ENCODE measurements around the gene STAT6. TPM values are rescaled to one million over a fixed set of nuclear protein-coding genes. Genes with fewer than 3 reads are reported as not detected.

The STAT6 gene
- total and polyA plus RNA-seq, 10 of the 15 experiments (the other 5 are each of a cell fraction or from before 2014, with no cell fraction given) = 14.2 to 176 (median 89.6) TPM

DNA sequence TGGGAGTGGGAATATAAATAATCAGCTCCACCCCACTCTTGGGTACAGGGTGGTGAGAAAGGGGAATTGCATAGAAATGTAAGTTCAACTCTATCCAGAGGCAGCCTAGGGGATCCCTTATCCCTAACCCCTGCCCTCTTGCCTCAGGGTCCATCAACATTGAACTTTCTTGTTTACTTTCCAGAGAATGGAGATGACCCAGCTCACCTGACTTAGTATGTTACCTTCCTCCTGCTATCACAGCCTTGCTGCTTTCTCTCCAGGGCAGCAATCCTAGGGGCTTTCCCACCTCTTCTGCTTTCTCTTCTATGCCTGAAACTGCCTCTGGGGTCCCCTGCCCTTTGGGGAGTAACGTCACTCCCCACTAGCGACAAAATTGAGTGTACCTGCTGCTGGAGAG, 19.8 kb upstream of the STAT6 start:
- Histone ChIP-seq H3K9ac (ENCODE audit: control insufficient read depth, insufficient read depth, low read length) (no peak overlapping the region), H3K4me3 (no peak overlapping the region), H3K4me2 (ENCODE audit: control insufficient read depth, insufficient read depth) (no peak overlapping the region), H3K4me1 (ENCODE audit: control insufficient read depth, insufficient read depth, low read length) (peaks cover 9% of the 10 kb centered on the region; the same call in 1 of the 2 replicates), H3K9me3 (replicated peaks; ENCODE audit: control insufficient read depth, insufficient read depth, low read length) (no peaks in the 10 kb centered on the region), H3K27me3 (replicated peaks in 1 of 2; ENCODE audit: control insufficient read depth in 2 of 2, insufficient read depth in 2 of 2, low read length in 1 of 2) (peaks cover 2 to 5% of the 10 kb centered on the region in 2 experiments), H4K20me1 (ENCODE audit: control insufficient read depth, insufficient read depth) (no peaks in the 10 kb centered on the region), H3K79me2 (ENCODE audit: control insufficient read depth, insufficient read depth, low read length) (no peaks in the 10 kb centered on the region), H2AFZ (ENCODE audit: control insufficient read depth, low read depth, low read length) (no peak overlapping the region), H3K36me3 (ENCODE audit: control insufficient read depth in 2 of 2, insufficient read depth in 2 of 2, low read length in 1 of 2) (no peaks in the 10 kb centered on the region), H3K27ac (ENCODE audit: control insufficient read depth, insufficient read depth) (no peak overlapping the region)
- FAIRE-seq = no peak
- DNase-seq (ENCODE audit: low read depth, low spot score) = no peak
- POLR2A ChIA-PET = no interaction called here
- BruUV-seq (replicated peaks) = no TSS peak
- in situ Hi-C loops (cut with MboI) = no loop called here
- TF ChIP-seq RAD21 (IDR thresholded peaks at IDR 0.05; ENCODE audit: insufficient read depth, low read depth, low read length) = no peak
- no peak for TF ChIP-seq JUND (IDR thresholded peaks at IDR 0.05; ENCODE audit: low read depth, low read length)
- TF ChIP-seq HDGF (IDR thresholded peaks at IDR 0.05) = no peak
- TF ChIP-seq, protein P1, sequence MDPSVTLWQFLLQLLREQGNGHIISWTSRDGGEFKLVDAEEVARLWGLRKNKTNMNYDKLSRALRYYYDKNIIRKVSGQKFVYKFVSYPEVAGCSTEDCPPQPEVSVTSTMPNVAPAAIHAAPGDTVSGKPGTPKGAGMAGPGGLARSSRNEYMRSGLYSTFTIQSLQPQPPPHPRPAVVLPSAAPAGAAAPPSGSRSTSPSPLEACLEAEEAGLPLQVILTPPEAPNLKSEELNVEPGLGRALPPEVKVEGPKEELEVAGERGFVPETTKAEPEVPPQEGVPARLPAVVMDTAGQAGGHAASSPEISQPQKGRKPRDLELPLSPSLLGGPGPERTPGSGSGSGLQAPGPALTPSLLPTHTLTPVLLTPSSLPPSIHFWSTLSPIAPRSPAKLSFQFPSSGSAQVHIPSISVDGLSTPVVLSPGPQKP (IDR thresholded peaks at IDR 0.05; ENCODE audit: low read depth, low read length) = no peak
- TF ChIP-seq NRF1 (conservative IDR thresholded peaks at IDR 0.05; ENCODE audit: low read depth, low read length) = no peak
- TF ChIP-seq, protein P2, sequence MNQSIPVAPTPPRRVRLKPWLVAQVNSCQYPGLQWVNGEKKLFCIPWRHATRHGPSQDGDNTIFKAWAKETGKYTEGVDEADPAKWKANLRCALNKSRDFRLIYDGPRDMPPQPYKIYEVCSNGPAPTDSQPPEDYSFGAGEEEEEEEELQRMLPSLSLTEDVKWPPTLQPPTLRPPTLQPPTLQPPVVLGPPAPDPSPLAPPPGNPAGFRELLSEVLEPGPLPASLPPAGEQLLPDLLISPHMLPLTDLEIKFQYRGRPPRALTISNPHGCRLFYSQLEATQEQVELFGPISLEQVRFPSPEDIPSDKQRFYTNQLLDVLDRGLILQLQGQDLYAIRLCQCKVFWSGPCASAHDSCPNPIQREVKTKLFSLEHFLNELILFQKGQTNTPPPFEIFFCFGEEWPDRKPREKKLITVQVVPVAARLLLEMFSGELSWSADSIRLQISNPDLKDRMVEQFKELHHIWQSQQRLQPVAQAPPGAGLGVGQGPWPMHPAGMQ (IDR thresholded peaks at IDR 0.05; ENCODE audit: borderline replicate concordance) = no peak
- no peak for TF ChIP-seq MTA2 (IDR thresholded peaks at IDR 0.05; ENCODE audit: low read depth)
- TF ChIP-seq, protein P3, sequence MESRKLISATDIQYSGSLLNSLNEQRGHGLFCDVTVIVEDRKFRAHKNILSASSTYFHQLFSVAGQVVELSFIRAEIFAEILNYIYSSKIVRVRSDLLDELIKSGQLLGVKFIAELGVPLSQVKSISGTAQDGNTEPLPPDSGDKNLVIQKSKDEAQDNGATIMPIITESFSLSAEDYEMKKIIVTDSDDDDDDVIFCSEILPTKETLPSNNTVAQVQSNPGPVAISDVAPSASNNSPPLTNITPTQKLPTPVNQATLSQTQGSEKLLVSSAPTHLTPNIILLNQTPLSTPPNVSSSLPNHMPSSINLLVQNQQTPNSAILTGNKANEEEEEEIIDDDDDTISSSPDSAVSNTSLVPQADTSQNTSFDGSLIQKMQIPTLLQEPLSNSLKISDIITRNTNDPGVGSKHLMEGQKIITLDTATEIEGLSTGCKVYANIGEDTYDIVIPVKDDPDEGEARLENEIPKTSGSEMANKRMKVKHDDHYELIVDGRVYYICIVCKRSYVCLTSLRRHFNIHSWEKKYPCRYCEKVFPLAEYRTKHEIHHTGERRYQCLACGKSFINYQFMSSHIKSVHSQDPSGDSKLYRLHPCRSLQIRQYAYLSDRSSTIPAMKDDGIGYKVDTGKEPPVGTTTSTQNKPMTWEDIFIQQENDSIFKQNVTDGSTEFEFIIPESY (IDR thresholded peaks at IDR 0.05) = no peak
- TF ChIP-seq HDAC6 (IDR thresholded peaks at IDR 0.05; ENCODE audit: unreplicated experiment) = no peak
- WGBS (ENCODE audit: insufficient coverage, insufficient replicate concordance, low lambda C conversion rate, missing lambda C conversion rate) = 0% methylated on average over 2 of the region's 2 CpGs
- RAD21 ChIA-PET (ENCODE audit: unreplicated experiment) = no interaction called here
- intact Hi-C loops (cut with micrococcal nuclease; ENCODE audit: unreplicated experiment) = no loop called here
- ATAC-seq = peak; percentile 63
- SMC1A ChIA-PET (ENCODE audit: uncharacterized antibody, unreplicated experiment) = interaction anchor here (1.2 kb wide), 1 partner anchor 68 kb away, joined by 3 read pairs; no protein-coding TSS in a partner anchor
- CTCF ChIA-PET = interaction anchor here (1.1 to 1.7 kb wide), 3 partner anchors 20 to 52 kb away, joined by 4 to 6 read pairs (median 5); partner anchors contain the start of gene STAT6
